Uterus (tissue), 4 donors: Measurements from ENCODE around the gene RAD9A. TPM values are rescaled to one million over a fixed set of nuclear protein-coding genes. Genes with fewer than 3 reads are reported as not detected.

Source experiments
- DNase-seq, 2 donors: peaks; one replicate each; pipeline ENCODE4 v3.0.0-alpha.2; 2019 to 2020
- H3K27ac ChIP-seq, 2 donors: fragments of 200-600 bp; sonication (generic); 1 replicate in 1 of 2; 2 replicates in 1 of 2; pipeline ENCODE4 v1.5.1; 2016 to 2018
- H3K27me3 ChIP-seq, 2 donors: fragments of 200-600 bp; sonication (generic); one replicate each; pipeline ENCODE4 v1.5.1; 2018 to 2019; ENCODE audit warnings: control low read depth in 1 of 2
- H3K36me3 ChIP-seq, 2 donors: fragments of 200-600 bp; sonication (generic); one replicate each; pipeline ENCODE4 v1.5.1; 2019; ENCODE audit warnings: control low read depth in 1 of 2
- H3K4me1 ChIP-seq, 2 donors: fragments of 200-600 bp; sonication (generic); one replicate each; pipeline ENCODE4 v1.5.1; 2018 to 2019; ENCODE audit warnings: control low read depth in 1 of 2
- H3K4me3 ChIP-seq, 2 donors: fragments of 200-600 bp; sonication (generic); 1 replicate in 1 of 2; 2 replicates in 1 of 2; pipeline ENCODE4 v1.5.1; 2018 to 2019; ENCODE audit warnings: mild to moderate bottlenecking in 1 of 2
- H3K9me3 ChIP-seq, 2 donors: fragments of 200-600 bp; sonication (generic); one replicate each; pipeline ENCODE4 v1.5.1; 2019; ENCODE audit warnings: control low read depth in 1 of 2
- POLR2A ChIP-seq, 2 donors: fragments of 450-650 bp; IDR thresholded peaks; one replicate each; pipeline ENCODE4 v1.6.1; 2016; ENCODE audit warnings: antibody characterized with exemption in 2 of 2, mild to moderate bottlenecking in 1 of 2, moderate library complexity in 1 of 2
- intact Hi-C: fragments of 100-400 bp; cut with DNase I; formaldehyde crosslinking; loops from one replicate; pipeline ENCODE4 v1.15.1; 2023; ENCODE audit warnings: low total_unique reads
- total RNA-seq, 4 donors: library from RNA; depleted of rRNA in 3 of 4; stranded (reverse); fragments of >200 nt in 3 of 4; gene quantifications; one replicate each; pipeline versions ENCODE4 v1.1.0 to v1.2.4, GENCODE V29; 2014 to 2023
- TF ChIP-seq, protein P1 (sequence below), 4 experiments: fragments of 200-600 bp in 2 of 4; fragments of 450-650 bp in 2 of 4; sonication (generic) in 2 of 4; IDR thresholded peaks; one replicate each; pipeline ENCODE4 v1.5.1; 2016 to 2019; ENCODE audit warnings: antibody characterized with exemption in 4 of 4, mild to moderate bottlenecking in 2 of 4, moderate library complexity in 1 of 4
- donor health status: DM: yes; HTN: yes; CAD: no.

Gene RAD9A
- total RNA-seq, 4 donors from 2014 or later = 2.6 to 37.3 (median 11.6) TPM

DNA sequence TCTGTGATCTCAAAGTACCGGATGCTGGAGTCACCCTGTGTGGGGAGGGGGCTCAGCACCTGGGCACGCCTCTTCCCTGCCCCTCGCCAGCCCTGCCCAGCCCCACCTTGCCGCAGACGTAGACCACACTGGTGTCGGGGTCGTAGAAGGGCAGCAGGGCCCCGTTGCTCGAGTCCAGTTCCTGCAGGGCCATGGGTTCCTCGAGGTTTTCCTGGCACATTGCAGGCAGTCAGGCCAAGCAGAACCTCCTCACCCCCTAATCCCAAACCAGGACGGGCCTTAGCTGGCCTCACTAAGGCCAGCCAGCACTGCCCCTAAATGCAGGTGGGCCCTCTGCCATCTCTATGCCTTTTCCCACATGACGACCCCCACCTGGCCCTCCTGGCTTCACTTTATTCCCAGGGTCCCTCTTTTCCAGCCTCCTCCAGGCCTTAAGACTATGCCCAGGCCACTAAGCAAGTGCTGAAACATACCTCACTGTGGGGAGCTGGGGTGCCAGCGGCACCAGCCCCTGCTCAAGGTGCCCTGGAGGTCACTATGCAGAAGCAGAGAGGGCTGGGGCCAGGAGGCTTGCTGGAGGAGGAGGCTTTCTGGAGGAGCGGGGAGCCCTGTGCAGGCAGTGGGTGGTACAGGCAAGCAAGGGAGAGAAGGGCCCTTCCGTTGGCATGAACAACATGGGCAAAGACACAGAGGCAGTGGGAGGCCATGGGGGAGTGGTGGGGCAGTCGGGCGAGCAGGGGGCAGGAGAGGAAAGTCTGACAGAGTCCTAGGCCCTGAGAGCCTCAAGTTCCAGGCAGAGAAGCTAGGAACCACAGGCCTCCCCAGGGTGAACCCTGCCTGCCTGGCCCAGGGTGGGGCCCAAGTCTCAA lies 48.7 kb downstream of the RAD9A start:
- Histone ChIP-seq H3K4me3 (no peak overlapping the region), H3K4me1 (peaks cover 0 to 4% of the 10 kb centered on the region in 2 donors), H3K9me3 (no peaks in the 10 kb centered on the region), H3K27ac (peak overlapping the region in 1 of 2 donors; percentile 40), H3K27me3 (no peaks in the 10 kb centered on the region), H3K36me3 (no peaks in the 10 kb centered on the region)
- intact Hi-C loops = no loop called here
- TF ChIP-seq POLR2A (IDR thresholded peaks at IDR 0.05) = no peak
- TF ChIP-seq, protein P1, sequence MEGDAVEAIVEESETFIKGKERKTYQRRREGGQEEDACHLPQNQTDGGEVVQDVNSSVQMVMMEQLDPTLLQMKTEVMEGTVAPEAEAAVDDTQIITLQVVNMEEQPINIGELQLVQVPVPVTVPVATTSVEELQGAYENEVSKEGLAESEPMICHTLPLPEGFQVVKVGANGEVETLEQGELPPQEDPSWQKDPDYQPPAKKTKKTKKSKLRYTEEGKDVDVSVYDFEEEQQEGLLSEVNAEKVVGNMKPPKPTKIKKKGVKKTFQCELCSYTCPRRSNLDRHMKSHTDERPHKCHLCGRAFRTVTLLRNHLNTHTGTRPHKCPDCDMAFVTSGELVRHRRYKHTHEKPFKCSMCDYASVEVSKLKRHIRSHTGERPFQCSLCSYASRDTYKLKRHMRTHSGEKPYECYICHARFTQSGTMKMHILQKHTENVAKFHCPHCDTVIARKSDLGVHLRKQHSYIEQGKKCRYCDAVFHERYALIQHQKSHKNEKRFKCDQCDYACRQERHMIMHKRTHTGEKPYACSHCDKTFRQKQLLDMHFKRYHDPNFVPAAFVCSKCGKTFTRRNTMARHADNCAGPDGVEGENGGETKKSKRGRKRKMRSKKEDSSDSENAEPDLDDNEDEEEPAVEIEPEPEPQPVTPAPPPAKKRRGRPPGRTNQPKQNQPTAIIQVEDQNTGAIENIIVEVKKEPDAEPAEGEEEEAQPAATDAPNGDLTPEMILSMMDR (IDR thresholded peaks at IDR 0.05) = no peak
- DNase-seq = no peak

DNA sequence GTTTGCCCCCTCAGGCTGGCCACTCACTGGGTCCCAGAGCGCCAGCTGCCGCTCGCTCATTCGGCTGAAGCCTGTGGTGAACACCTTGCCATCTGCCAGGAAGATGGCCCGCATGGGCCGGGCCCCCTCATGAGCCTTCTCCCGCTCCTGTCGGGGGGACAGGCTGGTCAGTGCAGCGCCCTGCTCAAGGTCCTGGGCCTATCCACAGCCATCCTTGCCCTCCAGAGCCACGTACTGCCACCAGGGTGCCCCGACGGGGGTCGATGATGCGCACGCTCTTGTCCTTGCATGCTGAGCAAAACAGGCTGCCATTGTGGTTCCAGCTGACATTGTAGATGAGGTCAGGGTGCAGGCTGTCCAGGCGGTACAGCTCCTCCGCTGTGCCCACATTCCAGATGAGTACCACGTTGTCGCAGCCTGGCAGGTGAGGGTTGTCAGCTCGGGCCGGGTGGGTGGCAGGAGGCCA lies 49.3 kb downstream of the RAD9A start:
- H3K27ac ChIP-seq = no peak overlapping the region
- no peaks in the 10 kb centered on the region for H3K36me3 ChIP-seq
- intact Hi-C loops = no loop called here

DNA sequence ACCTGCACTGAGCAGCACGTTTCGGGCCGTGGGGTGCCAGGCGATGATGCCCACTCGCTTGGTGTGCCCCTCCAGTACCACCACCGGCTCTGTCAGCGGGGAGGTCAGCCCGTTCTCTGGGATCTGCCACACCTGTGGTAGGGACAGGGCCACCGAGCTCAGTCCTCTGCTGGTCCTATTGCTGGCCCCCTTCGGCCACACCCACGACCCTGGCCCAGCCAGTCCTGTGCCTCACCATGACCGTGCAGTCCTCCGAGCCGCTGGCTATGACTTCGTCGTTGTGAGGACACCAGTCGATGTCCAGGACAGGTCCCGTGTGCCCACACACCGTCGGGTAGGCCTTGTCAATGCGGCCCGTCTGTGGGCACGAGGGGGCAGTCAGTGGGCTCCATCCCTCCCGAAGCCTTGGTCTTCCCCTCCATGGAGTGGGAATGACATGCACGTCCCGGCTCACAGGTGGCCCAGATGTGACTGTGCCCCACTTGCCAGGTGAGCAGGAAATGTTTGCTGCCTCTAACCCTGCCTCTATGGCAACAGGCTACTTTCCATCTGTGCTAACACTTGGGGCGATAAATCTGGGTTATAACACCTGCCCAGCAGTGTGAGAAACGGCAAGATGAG lies 50.1 kb downstream of the RAD9A start:
- Histone ChIP-seq H3K36me3 (no peaks in the 10 kb centered on the region), H3K9me3 (no peaks in the 10 kb centered on the region), H3K27ac (no peak overlapping the region), H3K4me1 (no peaks in the 10 kb centered on the region), H3K4me3 (no peak overlapping the region), H3K27me3 (no peaks in the 10 kb centered on the region)
- intact Hi-C loops = no loop called here
- TF ChIP-seq, protein P1 (IDR thresholded peaks at IDR 0.05) = no peak
- no peak for TF ChIP-seq POLR2A (IDR thresholded peaks at IDR 0.05)
- DNase-seq = no peak

More for the DNA sequence above, 49.3 kb downstream of the RAD9A start:
- no peak overlapping the region for H3K4me3 ChIP-seq
- TF ChIP-seq, protein P1 (IDR thresholded peaks at IDR 0.05) = no peak
- TF ChIP-seq POLR2A (IDR thresholded peaks at IDR 0.05) = no peak
- H3K27me3 ChIP-seq = no peaks in the 10 kb centered on the region
- no peaks in the 10 kb centered on the region for H3K9me3 ChIP-seq
- DNase-seq = no peak
- peaks cover 0 to 3% of the 10 kb centered on the region in 2 donors for H3K4me1 ChIP-seq

DNA sequence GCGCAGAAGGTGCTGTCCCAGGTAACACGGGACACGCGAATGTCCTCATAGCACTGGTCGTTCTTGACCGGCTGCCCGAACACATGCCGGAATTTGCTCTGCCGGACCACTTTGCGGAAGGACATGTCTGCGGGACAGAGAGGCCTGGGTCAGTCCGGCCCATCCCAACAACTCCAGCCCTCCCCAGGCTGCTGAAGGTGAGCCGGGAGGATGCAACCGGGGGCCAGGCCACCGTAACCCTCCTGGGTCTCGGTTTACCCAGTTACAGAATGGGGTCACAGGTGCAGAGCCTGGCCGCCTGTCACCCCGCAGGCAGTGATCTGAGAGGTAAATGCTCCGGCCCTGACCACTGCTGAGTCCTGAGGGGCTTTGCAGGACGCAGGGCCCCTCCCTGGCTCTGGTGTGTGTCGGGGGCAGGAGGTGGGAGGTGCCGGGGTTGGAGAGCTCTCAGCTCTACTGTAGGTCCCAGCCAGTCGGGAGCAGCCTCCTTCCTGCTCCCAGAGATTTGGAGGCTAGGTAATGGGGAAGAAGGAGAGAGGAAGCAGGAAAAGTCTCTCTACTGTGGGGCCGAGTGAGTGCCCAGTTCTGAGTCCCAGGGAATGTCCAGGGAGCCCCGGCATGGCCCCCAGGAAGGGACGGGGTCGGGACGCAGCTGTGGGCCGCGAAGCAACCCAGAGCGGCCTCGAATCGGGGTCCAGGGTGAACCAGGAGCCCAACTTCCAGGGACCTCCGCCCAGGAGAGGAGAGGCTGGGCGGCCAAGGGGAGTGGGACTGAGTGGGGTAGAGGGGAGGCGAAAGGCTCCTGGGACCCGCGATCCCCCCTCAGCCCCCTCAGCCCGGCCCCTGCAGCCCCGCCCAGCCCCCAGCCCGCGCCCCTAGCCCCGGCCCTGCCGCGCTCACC lies 51.0 kb downstream of the RAD9A start:
- H3K4me1 ChIP-seq = no peaks in the 10 kb centered on the region

More for the DNA sequence above, 51.0 kb downstream of the RAD9A start:
- Histone ChIP-seq H3K27ac (peak overlapping the region; percentile 94 to 99), H3K27me3 (no peaks in the 10 kb centered on the region), H3K9me3 (no peaks in the 10 kb centered on the region), H3K36me3 (no peaks in the 10 kb centered on the region), H3K4me3 (peak overlapping the region; percentile 45 to 93)
- intact Hi-C loops = no loop called here
- no peak for DNase-seq
- TF ChIP-seq, protein P1 (IDR thresholded peaks at IDR 0.05) = no peak
- no peak for TF ChIP-seq POLR2A (IDR thresholded peaks at IDR 0.05)
